Astrocyte (in vitro differentiated cells and primary cell): ENCODE results near the gene C13orf46. TPM values are rescaled to one million over a fixed set of nuclear protein-coding genes. Genes with fewer than 3 reads are reported as not detected.

ENCODE experiments used
- DNase-seq: peaks from one replicate; pipeline ENCODE4 v3.0.0-alpha.2; 2010; ENCODE audit warnings: low read depth
- FAIRE-seq: peaks from 2 replicates; lab custom pipeline; 2011; peaks lifted over from hg19 to GRCh38; lab: Jason Lieb, UNC
- H2AFZ ChIP-seq: 2 replicates; pipeline ENCODE4 v1.6.0; 2012; ENCODE audit warnings: low read depth, low read length, inconsistent platforms
- H3K27ac ChIP-seq: 2 replicates; pipeline ENCODE4 v1.5.1; 2011; ENCODE audit warnings: low read depth, low read length, inconsistent platforms
- H3K27me3 ChIP-seq: 2 replicates; pipeline ENCODE4 v1.6.0; 2011; ENCODE audit warnings: low read length, inconsistent platforms; ENCODE audit not compliant: insufficient read depth
- H3K36me3 ChIP-seq: 2 replicates; pipeline ENCODE4 v1.5.1; 2011; ENCODE audit warnings: low read length, inconsistent platforms; ENCODE audit not compliant: insufficient read depth
- H3K4me1 ChIP-seq: 2 replicates; pipeline ENCODE4 v1.5.1; 2011; ENCODE audit warnings: low read length, inconsistent platforms; ENCODE audit not compliant: insufficient read depth
- H3K4me2 ChIP-seq: 2 replicates; pipeline ENCODE4 v1.6.0; 2012; ENCODE audit warnings: low read length, inconsistent platforms
- H3K4me3 ChIP-seq: 2 replicates; pipeline ENCODE4 v1.5.1; 2011; ENCODE audit warnings: low read depth, mild to moderate bottlenecking, low read length, inconsistent platforms; ENCODE audit not compliant: insufficient read depth
- H3K79me2 ChIP-seq: 2 replicates; pipeline ENCODE4 v1.6.0; 2012; ENCODE audit warnings: mild to moderate bottlenecking, low read length, inconsistent platforms; ENCODE audit not compliant: insufficient read depth
- H3K9ac ChIP-seq: 2 replicates; pipeline ENCODE4 v1.6.0; 2012; ENCODE audit warnings: mild to moderate bottlenecking, low read length, inconsistent platforms
- H3K9me3 ChIP-seq: 2 replicates; pipeline ENCODE4 v1.5.1; 2012; ENCODE audit warnings: low read depth, mild to moderate bottlenecking, low read length, inconsistent platforms; ENCODE audit not compliant: insufficient read depth
- H4K20me1 ChIP-seq: 2 replicates; pipeline ENCODE4 v1.6.0; 2012; ENCODE audit warnings: low read length, inconsistent platforms; ENCODE audit not compliant: insufficient read depth
- H3K27ac Mint-ChIP-seq: one replicate; pipeline ENCODE4 v1.8.0; 2021; ENCODE audit warnings: mild to moderate bottlenecking, mixed read lengths; ENCODE audit not compliant: unreplicated experiment
- H3K27me3 Mint-ChIP-seq: one replicate; pipeline ENCODE4 v1.8.0; 2021; ENCODE audit warnings: low read depth, mixed read lengths; ENCODE audit not compliant: unreplicated experiment
- H3K36me3 Mint-ChIP-seq: one replicate; pipeline ENCODE4 v1.8.0; 2021; ENCODE audit warnings: low read depth, mixed read lengths; ENCODE audit not compliant: unreplicated experiment
- H3K4me1 Mint-ChIP-seq: one replicate; pipeline ENCODE4 v1.8.0; 2021; ENCODE audit warnings: low read depth, mixed read lengths; ENCODE audit not compliant: unreplicated experiment
- H3K4me3 Mint-ChIP-seq: one replicate; pipeline ENCODE4 v1.8.0; 2021; ENCODE audit warnings: mild to moderate bottlenecking, moderate library complexity, mixed read lengths; ENCODE audit not compliant: unreplicated experiment
- H3K9me3 Mint-ChIP-seq: one replicate; pipeline ENCODE4 v1.8.0; 2021; ENCODE audit warnings: mild to moderate bottlenecking, mixed read lengths; ENCODE audit not compliant: unreplicated experiment
- CTCF ChIP-seq: IDR thresholded peaks from 2 replicates; pipeline ENCODE4 v1.5.1; 2011; ENCODE audit warnings: low read depth, mild to moderate bottlenecking, inconsistent platforms, low read length, moderate library complexity; ENCODE audit not compliant: insufficient read depth
- EZH2 ChIP-seq: IDR thresholded peaks from 2 replicates; pipeline ENCODE4 v1.6.1; 2012; ENCODE audit warnings: mild to moderate bottlenecking, low read length, inconsistent platforms; ENCODE audit not compliant: insufficient read depth
- total RNA-seq: library from RNA; stranded (reverse); gene quantifications from 2 replicates; pipeline ENCODE4 v1.2.1, GENCODE V29; 2021

The C13orf46 gene
- total RNA-seq, 1 donor from 2014 or later: 5.0 TPM

DNA sequence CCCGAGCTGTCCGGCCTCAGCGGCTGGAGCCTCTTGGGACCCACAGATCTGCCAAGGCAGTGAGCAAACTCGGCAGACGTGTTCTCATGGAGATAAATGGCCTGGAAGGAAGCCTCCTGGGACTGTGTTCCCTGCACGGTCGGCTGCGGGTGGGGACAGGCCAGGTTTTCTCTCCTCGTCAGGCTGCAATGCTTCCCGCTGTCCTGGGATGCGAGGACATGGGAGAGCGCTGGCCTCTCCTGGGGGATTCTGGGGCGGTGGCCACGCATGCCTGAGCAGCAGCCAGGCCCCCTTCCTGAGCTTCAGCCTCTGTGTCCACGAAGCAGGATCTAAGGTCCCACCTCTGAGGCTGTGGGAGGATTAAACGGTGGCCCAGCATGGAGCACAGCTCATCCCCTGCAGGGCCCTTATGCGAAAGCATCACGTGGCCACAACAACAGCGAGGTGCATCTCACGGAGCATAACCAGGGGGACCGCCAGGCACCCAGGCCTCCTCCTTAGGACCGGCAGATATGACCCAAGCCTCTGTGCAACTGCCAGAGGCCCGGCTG is 21.2 kb upstream of the C13orf46 start:
- TF ChIP-seq EZH2 (no peak), CTCF (no peak)
- no peak overlapping the region for H3K27ac ChIP-seq
- H3K36me3 ChIP-seq: peaks cover 44% of the 10 kb centered on the region

GRCh38 chr13:113992276-113993005 is 18.6 kb upstream of the C13orf46 start:
- no peak for DNase-seq
- no peak overlapping the region for H3K27ac ChIP-seq
- H3K27me3 Mint-ChIP-seq: no peaks in the 10 kb centered on the region
- peaks cover 4% of the 10 kb centered on the region for H3K9me3 Mint-ChIP-seq
- H3K27ac Mint-ChIP-seq: no peak overlapping the region
- no peaks in the 10 kb centered on the region for H3K9me3 ChIP-seq
- peaks cover 26% of the 10 kb centered on the region for H3K36me3 Mint-ChIP-seq
- no peak overlapping the region for H3K4me2 ChIP-seq
- no peak overlapping the region for H3K9ac ChIP-seq
- H3K4me3 Mint-ChIP-seq: no peak overlapping the region
- no peaks in the 10 kb centered on the region for H3K79me2 ChIP-seq
- no peak overlapping the region for H3K4me3 ChIP-seq
- no peaks in the 10 kb centered on the region for H3K4me1 ChIP-seq
- no peak overlapping the region for H2AFZ ChIP-seq
- peaks cover 50% of the 10 kb centered on the region for H3K36me3 ChIP-seq
- H4K20me1 ChIP-seq: peaks cover 15% of the 10 kb centered on the region
- H3K27me3 ChIP-seq: no peaks in the 10 kb centered on the region
- peaks cover 1% of the 10 kb centered on the region for H3K4me1 Mint-ChIP-seq
- TF ChIP-seq CTCF (no peak), EZH2 (no peak)
- FAIRE-seq: no peak

More for the DNA sequence above, 21.2 kb upstream of the C13orf46 start:
- H3K27ac Mint-ChIP-seq: no peak overlapping the region
- Histone ChIP-seq H3K9me3 (no peaks in the 10 kb centered on the region), H4K20me1 (peaks cover 15% of the 10 kb centered on the region), H3K4me3 (no peak overlapping the region), H3K4me2 (no peak overlapping the region), H3K4me1 (no peaks in the 10 kb centered on the region), H3K9ac (no peak overlapping the region), H2AFZ (no peak overlapping the region), H3K27me3 (no peaks in the 10 kb centered on the region), H3K79me2 (no peaks in the 10 kb centered on the region)
- H3K4me3 Mint-ChIP-seq: no peak overlapping the region
- no peak for FAIRE-seq
- H3K27me3 Mint-ChIP-seq: no peaks in the 10 kb centered on the region
- no peaks in the 10 kb centered on the region for H3K4me1 Mint-ChIP-seq
- no peak for DNase-seq
- peaks cover 29% of the 10 kb centered on the region for H3K36me3 Mint-ChIP-seq
- no peaks in the 10 kb centered on the region for H3K9me3 Mint-ChIP-seq

DNA sequence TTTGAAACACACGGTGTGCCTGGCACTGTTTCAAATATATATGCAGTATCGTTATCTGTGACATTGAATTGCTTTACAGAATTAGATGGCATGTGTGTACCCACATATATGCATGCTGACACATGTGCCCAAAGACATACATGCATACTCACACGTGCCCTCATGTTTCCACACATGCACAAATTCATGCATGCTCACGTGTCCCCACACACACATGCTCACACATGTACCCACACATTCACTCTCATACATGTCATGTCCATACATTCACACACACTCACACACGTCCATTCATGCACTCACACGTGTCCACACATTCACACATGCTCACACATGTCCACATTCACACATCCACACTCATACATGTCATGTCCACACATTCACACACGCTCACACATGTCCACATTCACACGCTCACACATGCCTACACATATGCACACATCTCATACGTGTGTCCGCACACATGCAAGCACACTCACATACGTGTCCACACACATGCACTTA is 17.9 kb upstream of the C13orf46 start:
- no peak overlapping the region for H3K9ac ChIP-seq
- no peaks in the 10 kb centered on the region for H3K79me2 ChIP-seq
- H3K9me3 Mint-ChIP-seq: peaks cover 4% of the 10 kb centered on the region
- no peaks in the 10 kb centered on the region for H3K9me3 ChIP-seq
- H2AFZ ChIP-seq: no peak overlapping the region
- no peak overlapping the region for H3K4me2 ChIP-seq
- TF ChIP-seq EZH2 (no peak), CTCF (no peak)
- no peak overlapping the region for H3K4me3 ChIP-seq
- no peak overlapping the region for H3K27ac ChIP-seq
- H3K36me3 ChIP-seq: peaks cover 48% of the 10 kb centered on the region
- peaks cover 1% of the 10 kb centered on the region for H3K4me1 Mint-ChIP-seq
- H3K27ac Mint-ChIP-seq: no peak overlapping the region
- no peaks in the 10 kb centered on the region for H3K27me3 Mint-ChIP-seq
- H3K4me1 ChIP-seq: no peaks in the 10 kb centered on the region
- no peaks in the 10 kb centered on the region for H3K27me3 ChIP-seq
- FAIRE-seq (peak; percentile 32), DNase-seq (no peak)
- no peak overlapping the region for H3K4me3 Mint-ChIP-seq
- peaks cover 26% of the 10 kb centered on the region for H3K36me3 Mint-ChIP-seq
- peaks cover 15% of the 10 kb centered on the region for H4K20me1 ChIP-seq
